HepG2 (cell line): ENCODE results near the gene CNOT2. TPM values are rescaled to one million over a fixed set of nuclear protein-coding genes. Genes with fewer than 3 reads are reported as not detected.

ENCODE experiments used
- ARID4A ChIP-seq: sonication (generic); formaldehyde crosslinking; IDR thresholded peaks from 2 replicates; pipeline ENCODE4 v1.5.0; 2020; ENCODE audit warnings: mild to moderate bottlenecking, missing genetic modification reagents, borderline replicate concordance
- FOXP1 ChIP-seq, 2 experiments: fragments of 450-650 bp in 1 of 2; IDR thresholded peaks; 2 replicates each; pipeline ENCODE4 v1.6.1; 2017 to 2018; ENCODE audit warnings: antibody characterized with exemption in 1 of 2
- KAT2B ChIP-seq: fragments of 150-350 bp; IDR thresholded peaks from 2 replicates; pipeline ENCODE4 v1.6.1; 2014; ENCODE audit warnings: low read depth, low read length, borderline replicate concordance
- KDM3A ChIP-seq: IDR thresholded peaks from 2 replicates; pipeline ENCODE4 v1.6.1; 2018; ENCODE audit warnings: low read depth, missing compliant biosample characterization
- KMT2A ChIP-seq: sonication (generic); formaldehyde crosslinking; IDR thresholded peaks from 2 replicates; pipeline ENCODE4 v1.4.0; 2020; ENCODE audit warnings: missing genetic modification reagents
- PHF20 ChIP-seq: sonication (generic); formaldehyde crosslinking; IDR thresholded peaks from 2 replicates; pipeline ENCODE4 v1.5.0; 2020; ENCODE audit warnings: mild to moderate bottlenecking, missing genetic modification reagents
- RAD51 ChIP-seq: fragments of 450-650 bp; IDR thresholded peaks from 2 replicates; pipeline ENCODE4 v1.6.1; 2016; ENCODE audit warnings: borderline replicate concordance
- ZHX1 ChIP-seq: sonication (generic); formaldehyde crosslinking; IDR thresholded peaks from 2 replicates; pipeline ENCODE4 v1.8.1; 2022; ENCODE audit warnings: low read depth, mild to moderate bottlenecking, missing genetic modification reagents
- ZNF335 ChIP-seq: sonication (generic); formaldehyde crosslinking; IDR thresholded peaks from 2 replicates; pipeline ENCODE4 v1.4.0; 2020; ENCODE audit warnings: missing genetic modification reagents
- ZNF451 ChIP-seq: sonication (generic); formaldehyde crosslinking; IDR thresholded peaks from 2 replicates; pipeline ENCODE4 v1.5.0; 2020; ENCODE audit warnings: mild to moderate bottlenecking, missing genetic modification reagents
- ZNF703 ChIP-seq: sonication (generic); formaldehyde crosslinking; IDR thresholded peaks from 2 replicates; pipeline ENCODE4 v1.5.1; 2020; ENCODE audit warnings: missing genetic modification reagents, mild to moderate bottlenecking, moderate library complexity, borderline replicate concordance
- polyA plus RNA-seq, 8 experiments: library from polyadenylated mRNA; depleted of rRNA in 3 of 8; stranded (reverse) in 7 of 8; unstranded in 1 of 8; fragments of >200 nt; fragmentation: Illumina TruSeq in 4 of 8; extraction: Trizol in 4 of 8; gene quantifications; 2 replicates each; pipeline versions ENCODE4 v1.2.1 to v1.2.3, GENCODE V29; 2011 to 2016; ENCODE audit warnings: low read depth in 4 of 8, missing spikeins in 1 of 8, mixed read lengths in 1 of 8; ENCODE audit not compliant: insufficient read depth in 1 of 8
- total RNA-seq, 5 experiments: library from RNA; depleted of rRNA; stranded (reverse); fragments of >200 nt; fragmentation: Illumina TruSeq; extraction: Trizol; gene quantifications; 2 replicates each; pipeline ENCODE4 v1.2.3, GENCODE V29; 2016; ENCODE audit warnings: low read depth in 1 of 5
- TF ChIP-seq, protein P1 (sequence below): sonication (generic); formaldehyde crosslinking; IDR thresholded peaks from 2 replicates; pipeline ENCODE4 v1.4.0; 2020; ENCODE audit warnings: missing genetic modification reagents
- TF ChIP-seq, protein P2 (sequence below): sonication (generic); formaldehyde crosslinking; conservative IDR thresholded peaks from 2 replicates; pipeline ENCODE4 v1.4.0; 2020; ENCODE audit warnings: missing genetic modification reagents
- TF ChIP-seq, protein P3 (sequence below): sonication (generic); formaldehyde crosslinking; IDR thresholded peaks from 2 replicates; pipeline ENCODE4 v1.8.0; 2023; ENCODE audit warnings: mild to moderate bottlenecking, missing genetic modification reagents

The CNOT2 gene
- total and polyA plus RNA-seq, 2 of the 13 experiments (the other 11 are each of a cell fraction or from before 2014, with no cell fraction given), result 54.5 to 76.6 TPM

DNA sequence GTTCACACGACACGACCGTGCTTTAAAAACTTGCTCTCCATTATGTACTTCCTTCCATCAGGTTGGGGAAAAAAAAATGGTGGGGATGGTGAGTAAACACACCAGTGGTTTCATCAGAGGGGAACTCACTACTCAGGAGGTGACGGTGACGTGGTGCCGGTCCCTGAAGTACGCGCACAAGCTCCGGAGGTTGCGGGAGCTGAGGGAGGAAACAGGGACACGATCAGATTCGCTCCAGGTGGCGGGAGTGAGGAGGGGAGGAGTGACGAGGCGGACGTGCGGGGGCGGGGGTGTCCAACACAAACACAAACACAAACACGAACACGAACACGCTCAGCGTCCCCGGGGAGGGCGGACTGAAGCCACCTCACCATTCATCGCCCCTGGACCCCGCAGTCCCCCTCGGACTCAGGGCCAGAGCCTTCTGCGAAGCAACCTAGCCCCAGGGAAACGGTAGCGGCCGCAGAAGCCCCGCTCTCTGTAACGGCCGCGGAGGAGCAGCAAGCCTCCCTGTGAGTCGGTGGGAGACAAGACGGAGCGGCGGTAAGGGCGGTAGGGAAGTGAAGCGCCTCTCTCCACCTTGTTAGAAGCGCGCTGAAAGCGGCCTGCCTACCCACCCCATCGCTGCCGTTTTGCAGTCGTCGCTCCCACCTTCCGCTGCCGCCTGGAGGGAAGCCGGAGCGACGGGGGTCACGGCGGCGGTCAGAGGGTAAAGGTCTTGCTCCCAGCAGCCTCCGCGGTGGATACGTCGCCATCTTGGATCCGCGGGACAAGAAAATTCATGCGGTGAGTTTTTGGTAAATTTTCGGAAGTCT lies at the start of gene CNOT2 (continued):
- TF ChIP-seq, protein P1, sequence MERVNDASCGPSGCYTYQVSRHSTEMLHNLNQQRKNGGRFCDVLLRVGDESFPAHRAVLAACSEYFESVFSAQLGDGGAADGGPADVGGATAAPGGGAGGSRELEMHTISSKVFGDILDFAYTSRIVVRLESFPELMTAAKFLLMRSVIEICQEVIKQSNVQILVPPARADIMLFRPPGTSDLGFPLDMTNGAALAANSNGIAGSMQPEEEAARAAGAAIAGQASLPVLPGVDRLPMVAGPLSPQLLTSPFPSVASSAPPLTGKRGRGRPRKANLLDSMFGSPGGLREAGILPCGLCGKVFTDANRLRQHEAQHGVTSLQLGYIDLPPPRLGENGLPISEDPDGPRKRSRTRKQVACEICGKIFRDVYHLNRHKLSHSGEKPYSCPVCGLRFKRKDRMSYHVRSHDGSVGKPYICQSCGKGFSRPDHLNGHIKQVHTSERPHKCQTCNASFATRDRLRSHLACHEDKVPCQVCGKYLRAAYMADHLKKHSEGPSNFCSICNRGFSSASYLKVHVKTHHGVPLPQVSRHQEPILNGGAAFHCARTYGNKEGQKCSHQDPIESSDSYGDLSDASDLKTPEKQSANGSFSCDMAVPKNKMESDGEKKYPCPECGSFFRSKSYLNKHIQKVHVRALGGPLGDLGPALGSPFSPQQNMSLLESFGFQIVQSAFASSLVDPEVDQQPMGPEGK (CRISPR knock-in tag), result peak; percentile 88
- no peak for TF ChIP-seq RAD51
- 0 out of 2 replicates have a peak, but pooled peaks have one; percentile 26 for TF ChIP-seq ZNF335 (CRISPR knock-in tag)
- peak; percentile 94 for TF ChIP-seq ZHX1 (CRISPR knock-in tag)
- TF ChIP-seq KMT2A (CRISPR knock-in tag), result peak; percentile 87
- no peak for TF ChIP-seq KAT2B
- no peak for TF ChIP-seq FOXP1 (IDR thresholded peaks at IDR 0.05)
- peak; percentile 72 for TF ChIP-seq FOXP1 (CRISPR knock-in tag; IDR thresholded peaks at IDR 0.05)
- TF ChIP-seq ZNF451, result no peak
- TF ChIP-seq KDM3A (CRISPR knock-in tag), result no peak
- TF ChIP-seq ZNF703, result no peak
- TF ChIP-seq PHF20, result peak; percentile 86
- TF ChIP-seq, protein P2, sequence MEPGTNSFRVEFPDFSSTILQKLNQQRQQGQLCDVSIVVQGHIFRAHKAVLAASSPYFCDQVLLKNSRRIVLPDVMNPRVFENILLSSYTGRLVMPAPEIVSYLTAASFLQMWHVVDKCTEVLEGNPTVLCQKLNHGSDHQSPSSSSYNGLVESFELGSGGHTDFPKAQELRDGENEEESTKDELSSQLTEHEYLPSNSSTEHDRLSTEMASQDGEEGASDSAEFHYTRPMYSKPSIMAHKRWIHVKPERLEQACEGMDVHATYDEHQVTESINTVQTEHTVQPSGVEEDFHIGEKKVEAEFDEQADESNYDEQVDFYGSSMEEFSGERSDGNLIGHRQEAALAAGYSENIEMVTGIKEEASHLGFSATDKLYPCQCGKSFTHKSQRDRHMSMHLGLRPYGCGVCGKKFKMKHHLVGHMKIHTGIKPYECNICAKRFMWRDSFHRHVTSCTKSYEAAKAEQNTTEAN (CRISPR knock-in tag), result peak; percentile 27; the same call in 1 of the 2 replicates
- TF ChIP-seq ARID4A, result peak; percentile 90
- TF ChIP-seq, protein P3, sequence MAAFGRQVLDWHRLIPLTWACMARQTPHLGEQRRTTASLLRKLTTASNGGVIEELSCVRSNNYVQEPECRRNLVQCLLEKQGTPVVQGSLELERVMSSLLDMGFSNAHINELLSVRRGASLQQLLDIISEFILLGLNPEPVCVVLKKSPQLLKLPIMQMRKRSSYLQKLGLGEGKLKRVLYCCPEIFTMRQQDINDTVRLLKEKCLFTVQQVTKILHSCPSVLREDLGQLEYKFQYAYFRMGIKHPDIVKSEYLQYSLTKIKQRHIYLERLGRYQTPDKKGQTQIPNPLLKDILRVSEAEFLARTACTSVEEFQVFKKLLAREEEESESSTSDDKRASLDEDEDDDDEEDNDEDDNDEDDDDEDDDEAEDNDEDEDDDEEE, result no peak; the same call in 1 of the 2 replicates
